Esophagus squamous epithelium (tissue), 4 donors: ENCODE results near the gene ARHGAP45.
"Not testable (repeated sequence)": the region's sequence is repeated elsewhere in the genome, so short reads cannot be mapped to it uniquely, and the experiment has no call there.

Source experiments
- POLR2A ChIP-seq, 4 donors: fragments of 450-650 bp; IDR thresholded peaks; one replicate each; pipeline ENCODE4 v1.6.1; 2017; ENCODE audit warnings: antibody characterized with exemption in 4 of 4, mild to moderate bottlenecking in 4 of 4, moderate library complexity in 3 of 4
- TF ChIP-seq, protein P1 (sequence below), 6 experiments: fragments of 450-650 bp in 4 of 6; fragments of 200-600 bp in 2 of 6; sonication (generic) in 2 of 6; IDR thresholded peaks; one replicate each; pipeline ENCODE4 v1.5.1; 2016 to 2019; ENCODE audit warnings: antibody characterized with exemption in 6 of 6, mild to moderate bottlenecking in 4 of 6, moderate library complexity in 4 of 6

DNA sequence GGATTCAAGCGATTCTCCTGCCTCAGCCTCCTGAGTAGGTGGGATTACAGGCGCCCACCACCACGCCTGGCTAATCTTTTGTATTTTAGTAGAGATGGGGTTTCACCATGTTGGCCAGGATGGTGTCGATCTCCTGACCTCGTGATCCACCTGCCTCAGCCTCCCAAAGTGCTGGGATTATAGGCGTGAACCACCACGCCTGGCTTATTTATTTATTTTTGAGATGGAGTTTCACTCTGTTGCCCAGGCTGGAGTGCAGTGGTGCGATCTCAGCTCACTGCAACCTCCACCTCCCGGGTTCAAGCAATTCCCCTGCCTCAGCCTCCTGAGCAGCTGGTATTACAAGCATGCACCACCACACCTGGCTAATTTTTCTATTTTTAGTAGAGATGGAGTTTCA lies 47.8 kb downstream of the ARHGAP45 start:
- TF ChIP-seq, protein P1, sequence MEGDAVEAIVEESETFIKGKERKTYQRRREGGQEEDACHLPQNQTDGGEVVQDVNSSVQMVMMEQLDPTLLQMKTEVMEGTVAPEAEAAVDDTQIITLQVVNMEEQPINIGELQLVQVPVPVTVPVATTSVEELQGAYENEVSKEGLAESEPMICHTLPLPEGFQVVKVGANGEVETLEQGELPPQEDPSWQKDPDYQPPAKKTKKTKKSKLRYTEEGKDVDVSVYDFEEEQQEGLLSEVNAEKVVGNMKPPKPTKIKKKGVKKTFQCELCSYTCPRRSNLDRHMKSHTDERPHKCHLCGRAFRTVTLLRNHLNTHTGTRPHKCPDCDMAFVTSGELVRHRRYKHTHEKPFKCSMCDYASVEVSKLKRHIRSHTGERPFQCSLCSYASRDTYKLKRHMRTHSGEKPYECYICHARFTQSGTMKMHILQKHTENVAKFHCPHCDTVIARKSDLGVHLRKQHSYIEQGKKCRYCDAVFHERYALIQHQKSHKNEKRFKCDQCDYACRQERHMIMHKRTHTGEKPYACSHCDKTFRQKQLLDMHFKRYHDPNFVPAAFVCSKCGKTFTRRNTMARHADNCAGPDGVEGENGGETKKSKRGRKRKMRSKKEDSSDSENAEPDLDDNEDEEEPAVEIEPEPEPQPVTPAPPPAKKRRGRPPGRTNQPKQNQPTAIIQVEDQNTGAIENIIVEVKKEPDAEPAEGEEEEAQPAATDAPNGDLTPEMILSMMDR (IDR thresholded peaks at IDR 0.05): not testable (repeated sequence)
- not testable (repeated sequence) for TF ChIP-seq POLR2A (IDR thresholded peaks at IDR 0.05)
